ENCODE results near the gene LHPP. TPM values are rescaled to one million over a fixed set of nuclear protein-coding genes. Genes with fewer than 3 reads are reported as not detected.

LHPP gene
- polyA plus RNA-seq, 2 of the 4 experiments (the other 2 are of a cell fraction) = 14.4 to 18.6 TPM

DNA sequence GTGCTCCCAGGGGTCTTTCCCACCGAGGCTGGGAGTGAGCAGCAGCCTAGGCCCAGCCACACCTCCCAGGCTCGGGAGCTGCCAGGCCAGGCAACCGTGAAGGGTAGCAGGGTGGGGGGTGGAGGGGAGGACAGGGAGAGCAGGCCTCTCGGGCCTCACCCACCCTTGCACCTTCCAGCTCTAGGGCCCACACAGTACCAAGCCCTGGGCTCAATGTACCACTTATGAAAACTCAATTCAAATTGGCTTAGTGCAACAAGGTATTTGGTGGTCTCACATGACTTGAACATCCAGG, 155.2 kb downstream of the LHPP start:
- Histone ChIP-seq H3K4me2 (no peak overlapping the region), H3K4me1 (peaks cover 4% of the 10 kb centered on the region; the same call in 1 of the 3 replicates), H3K27ac (no peak overlapping the region), H3K4me3 (no peak overlapping the region), H3K9me3 (no peaks in the 10 kb centered on the region)
- WGBS (ENCODE audit: missing lambda C conversion rate) = 78% methylated on average over 2 of the region's 4 CpGs
- no peak for TF ChIP-seq HEYL (CRISPR knock-in tag; IDR thresholded peaks at IDR 0.05)
- TF ChIP-seq TFCP2L1 (CRISPR knock-in tag; IDR thresholded peaks at IDR 0.05) = no peak
- TF ChIP-seq EHMT2 (IDR thresholded peaks at IDR 0.05; ENCODE audit: low read depth) = no peak
- TF ChIP-seq, protein P1, sequence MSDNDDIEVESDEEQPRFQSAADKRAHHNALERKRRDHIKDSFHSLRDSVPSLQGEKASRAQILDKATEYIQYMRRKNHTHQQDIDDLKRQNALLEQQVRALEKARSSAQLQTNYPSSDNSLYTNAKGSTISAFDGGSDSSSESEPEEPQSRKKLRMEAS (IDR thresholded peaks at IDR 0.05) = no peak
- no peak for TF ChIP-seq CHD4 (IDR thresholded peaks at IDR 0.05; ENCODE audit: borderline replicate concordance)
- TF ChIP-seq TP53 (CRISPR knock-in tag; IDR thresholded peaks at IDR 0.05) = no peak
- TF ChIP-seq JUN (IDR thresholded peaks at IDR 0.05) = no peak
- TF ChIP-seq FOSL2 (IDR thresholded peaks at IDR 0.05) = no peak
- TF ChIP-seq FOSL2 (CRISPR knock-in tag; IDR thresholded peaks at IDR 0.05) = no peak
- no peak for TF ChIP-seq MYC (IDR thresholded peaks at IDR 0.05; ENCODE audit: borderline replicate concordance, low read length)
- TF ChIP-seq SMC3 (IDR thresholded peaks at IDR 0.05) = no peak
- no peak for TF ChIP-seq ZFP36 (IDR thresholded peaks at IDR 0.05; ENCODE audit: borderline replicate concordance, partially characterized antibody)
- no peak for TF ChIP-seq MAZ (IDR thresholded peaks at IDR 0.05; ENCODE audit: borderline replicate concordance, low read depth, low read length)
- no peak for TF ChIP-seq NFE2L2 (conservative IDR thresholded peaks at IDR 0.05; ENCODE audit: low read length)
- TF ChIP-seq CBX8 (IDR thresholded peaks at IDR 0.05) = no peak
- no peak for TF ChIP-seq RAD21 (conservative IDR thresholded peaks at IDR 0.05 in 1 of 2, IDR thresholded peaks at IDR 0.05 in 1 of 2)
- TF ChIP-seq GATA3 (IDR thresholded peaks at IDR 0.05; ENCODE audit: borderline replicate concordance) = no peak
- TF ChIP-seq, protein P2, sequence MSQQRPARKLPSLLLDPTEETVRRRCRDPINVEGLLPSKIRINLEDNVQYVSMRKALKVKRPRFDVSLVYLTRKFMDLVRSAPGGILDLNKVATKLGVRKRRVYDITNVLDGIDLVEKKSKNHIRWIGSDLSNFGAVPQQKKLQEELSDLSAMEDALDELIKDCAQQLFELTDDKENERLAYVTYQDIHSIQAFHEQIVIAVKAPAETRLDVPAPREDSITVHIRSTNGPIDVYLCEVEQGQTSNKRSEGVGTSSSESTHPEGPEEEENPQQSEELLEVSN (IDR thresholded peaks at IDR 0.05; ENCODE audit: borderline replicate concordance, low read depth) = no peak
- TF ChIP-seq KDM1A (IDR thresholded peaks at IDR 0.05; ENCODE audit: low read depth) = no peak
- DNase-seq (ENCODE audit: low read depth in 1 of 2, low spot score in 1 of 2) (no peak), ATAC-seq (no peak), FAIRE-seq (no peak)
- POLR2A ChIA-PET = no interaction called here
- CTCF ChIA-PET = interaction anchor here (0.9 to 1.1 kb wide), 2 partner anchors 12 to 128 kb away, joined by 3 read pairs; no protein-coding TSS in a partner anchor

DNA sequence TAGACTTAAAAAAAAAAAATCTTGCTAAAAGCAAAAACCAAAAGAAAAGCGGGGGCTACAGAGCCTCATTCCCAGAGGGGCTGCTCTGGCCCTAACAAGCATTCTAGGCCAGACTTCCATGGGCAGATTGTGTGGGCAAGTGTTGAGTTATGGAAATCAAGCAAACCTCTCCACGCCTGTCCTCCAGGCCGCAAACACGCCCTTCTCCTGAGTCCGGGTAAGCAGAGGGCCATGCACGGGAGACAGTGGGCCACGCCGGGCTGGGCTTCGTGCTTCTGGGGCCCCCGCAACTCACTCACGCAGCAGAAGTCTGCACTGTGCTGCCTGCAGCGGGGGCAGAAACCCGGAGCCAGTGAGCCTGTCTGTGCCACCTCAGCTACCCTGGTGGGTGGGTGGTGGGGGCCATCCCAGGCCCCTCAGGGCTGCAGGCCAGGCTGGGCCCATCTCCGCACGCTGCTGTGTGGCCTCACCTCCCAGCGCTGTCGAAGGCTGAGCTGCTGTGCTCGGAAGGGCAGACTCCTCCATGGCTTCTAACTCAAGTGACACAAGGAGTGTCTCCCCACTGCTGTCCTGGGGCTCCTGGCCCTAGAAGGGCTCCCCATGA, 156.9 kb downstream of the LHPP start:
- H3K9me3 ChIP-seq = no peaks in the 10 kb centered on the region
- FAIRE-seq (no peak), DNase-seq (ENCODE audit: low read depth in 1 of 2, low spot score in 1 of 2) (no peak), ATAC-seq (no peak)
- H3K4me1 ChIP-seq = no peaks in the 10 kb centered on the region
- no peak overlapping the region for H3K27ac ChIP-seq
- H3K4me3 ChIP-seq = no peak overlapping the region
- no peak overlapping the region for H3K4me2 ChIP-seq
- no peak for TF ChIP-seq POLR2A (IDR thresholded peaks at IDR 0.05; ENCODE audit: low read length)
- no peak for TF ChIP-seq MAZ (IDR thresholded peaks at IDR 0.05; ENCODE audit: borderline replicate concordance, low read depth, low read length)
- TF ChIP-seq BHLHE40 (IDR thresholded peaks at IDR 0.05; ENCODE audit: low read depth, low read length) = no peak
- no peak for TF ChIP-seq RNF2 (IDR thresholded peaks at IDR 0.05; ENCODE audit: borderline replicate concordance, low read depth)
- TF ChIP-seq, protein P3, sequence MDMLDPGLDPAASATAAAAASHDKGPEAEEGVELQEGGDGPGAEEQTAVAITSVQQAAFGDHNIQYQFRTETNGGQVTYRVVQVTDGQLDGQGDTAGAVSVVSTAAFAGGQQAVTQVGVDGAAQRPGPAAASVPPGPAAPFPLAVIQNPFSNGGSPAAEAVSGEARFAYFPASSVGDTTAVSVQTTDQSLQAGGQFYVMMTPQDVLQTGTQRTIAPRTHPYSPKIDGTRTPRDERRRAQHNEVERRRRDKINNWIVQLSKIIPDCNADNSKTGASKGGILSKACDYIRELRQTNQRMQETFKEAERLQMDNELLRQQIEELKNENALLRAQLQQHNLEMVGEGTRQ (IDR thresholded peaks at IDR 0.05) = no peak
- no peak for TF ChIP-seq TP53 (CRISPR knock-in tag; IDR thresholded peaks at IDR 0.05)
- TF ChIP-seq RAD21 (conservative IDR thresholded peaks at IDR 0.05 in 1 of 2, IDR thresholded peaks at IDR 0.05 in 1 of 2) = no peak
- TF ChIP-seq, protein P4, sequence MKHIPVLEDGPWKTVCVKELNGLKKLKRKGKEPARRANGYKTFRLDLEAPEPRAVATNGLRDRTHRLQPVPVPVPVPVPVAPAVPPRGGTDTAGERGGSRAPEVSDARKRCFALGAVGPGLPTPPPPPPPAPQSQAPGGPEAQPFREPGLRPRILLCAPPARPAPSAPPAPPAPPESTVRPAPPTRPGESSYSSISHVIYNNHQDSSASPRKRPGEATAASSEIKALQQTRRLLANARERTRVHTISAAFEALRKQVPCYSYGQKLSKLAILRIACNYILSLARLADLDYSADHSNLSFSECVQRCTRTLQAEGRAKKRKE (CRISPR knock-in tag; IDR thresholded peaks at IDR 0.05; ENCODE audit: low read depth) = no peak
- TF ChIP-seq HOXB13 (CRISPR knock-in tag; IDR thresholded peaks at IDR 0.05; ENCODE audit: low read depth) = no peak
- no peak for TF ChIP-seq MAFK (IDR thresholded peaks at IDR 0.05; ENCODE audit: partially characterized antibody)
- no peak for TF ChIP-seq POLR2AphosphoS2 (conservative IDR thresholded peaks at IDR 0.05; ENCODE audit: low read length)
- TF ChIP-seq EHF (CRISPR knock-in tag; IDR thresholded peaks at IDR 0.05) = no peak
- TF ChIP-seq, protein P5, sequence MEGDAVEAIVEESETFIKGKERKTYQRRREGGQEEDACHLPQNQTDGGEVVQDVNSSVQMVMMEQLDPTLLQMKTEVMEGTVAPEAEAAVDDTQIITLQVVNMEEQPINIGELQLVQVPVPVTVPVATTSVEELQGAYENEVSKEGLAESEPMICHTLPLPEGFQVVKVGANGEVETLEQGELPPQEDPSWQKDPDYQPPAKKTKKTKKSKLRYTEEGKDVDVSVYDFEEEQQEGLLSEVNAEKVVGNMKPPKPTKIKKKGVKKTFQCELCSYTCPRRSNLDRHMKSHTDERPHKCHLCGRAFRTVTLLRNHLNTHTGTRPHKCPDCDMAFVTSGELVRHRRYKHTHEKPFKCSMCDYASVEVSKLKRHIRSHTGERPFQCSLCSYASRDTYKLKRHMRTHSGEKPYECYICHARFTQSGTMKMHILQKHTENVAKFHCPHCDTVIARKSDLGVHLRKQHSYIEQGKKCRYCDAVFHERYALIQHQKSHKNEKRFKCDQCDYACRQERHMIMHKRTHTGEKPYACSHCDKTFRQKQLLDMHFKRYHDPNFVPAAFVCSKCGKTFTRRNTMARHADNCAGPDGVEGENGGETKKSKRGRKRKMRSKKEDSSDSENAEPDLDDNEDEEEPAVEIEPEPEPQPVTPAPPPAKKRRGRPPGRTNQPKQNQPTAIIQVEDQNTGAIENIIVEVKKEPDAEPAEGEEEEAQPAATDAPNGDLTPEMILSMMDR (IDR thresholded peaks at IDR 0.05) = no peak
- TF ChIP-seq PHF8 (IDR thresholded peaks at IDR 0.05; ENCODE audit: borderline replicate concordance, low read depth) = no peak
- 89% methylated on average over 11 of the region's 18 CpGs for WGBS (ENCODE audit: missing lambda C conversion rate)
- ChIA-PET POLR2A (no interaction called here), CTCF (interaction anchor here (1.2 kb wide), 1 partner anchor 41 kb away, joined by 3 read pairs; no protein-coding TSS in a partner anchor)
